Prostate gland (tissue), 2 donors: ENCODE data around the gene IL16.

Experiments
- POLR2AphosphoS5 ChIP-seq: sonication (generic); formaldehyde crosslinking; IDR thresholded peaks from one replicate; pipeline ENCODE4 v1.6.1; 2017; ENCODE audit warnings: antibody characterized with exemption
- TF ChIP-seq, protein P1 (sequence below), 4 experiments: fragments of 200-600 bp in 2 of 4; fragments of 450-650 bp in 2 of 4; sonication (generic) in 2 of 4; IDR thresholded peaks; 1 replicate in 3 of 4; 2 replicates in 1 of 4; pipeline ENCODE4 v1.5.1; 2016 to 2019; ENCODE audit warnings: antibody characterized with exemption in 4 of 4, mild to moderate bottlenecking in 2 of 4, moderate library complexity in 2 of 4

DNA sequence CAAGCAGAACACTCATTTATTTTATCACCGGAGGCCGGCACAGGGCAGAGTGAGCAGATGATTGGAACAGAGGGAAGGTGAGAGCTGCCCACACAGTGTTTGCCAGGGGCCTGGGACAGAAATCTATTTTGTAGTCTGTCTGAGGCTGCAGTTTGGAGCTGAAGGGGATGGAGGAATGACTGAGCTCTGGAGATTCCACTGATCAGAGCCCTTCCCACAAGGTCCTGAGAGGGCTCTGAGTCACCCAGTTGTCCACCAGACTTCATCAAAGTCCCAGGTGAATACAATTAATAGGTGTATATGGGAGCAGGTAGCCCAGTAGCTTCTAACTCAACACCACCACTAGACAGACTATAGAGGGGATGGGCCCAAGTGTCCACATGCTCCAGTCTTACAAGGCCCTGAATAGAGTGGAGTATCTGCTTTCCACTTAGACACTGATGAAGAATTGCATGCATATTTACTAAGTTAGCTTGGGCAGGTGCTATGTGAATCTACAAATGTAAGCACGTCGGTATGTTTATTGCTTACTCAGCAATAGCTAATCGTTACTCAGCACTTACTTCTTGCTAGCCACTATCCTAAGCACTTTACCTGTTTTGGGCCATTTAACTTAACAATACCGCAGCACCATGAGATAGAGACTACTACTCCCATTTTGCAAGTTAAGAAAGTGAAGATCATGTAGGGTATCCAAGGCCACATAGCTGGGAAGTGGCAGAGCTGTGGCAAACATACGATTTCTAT is 130.0 kb downstream of the IL16 start:
- TF ChIP-seq, protein P1, sequence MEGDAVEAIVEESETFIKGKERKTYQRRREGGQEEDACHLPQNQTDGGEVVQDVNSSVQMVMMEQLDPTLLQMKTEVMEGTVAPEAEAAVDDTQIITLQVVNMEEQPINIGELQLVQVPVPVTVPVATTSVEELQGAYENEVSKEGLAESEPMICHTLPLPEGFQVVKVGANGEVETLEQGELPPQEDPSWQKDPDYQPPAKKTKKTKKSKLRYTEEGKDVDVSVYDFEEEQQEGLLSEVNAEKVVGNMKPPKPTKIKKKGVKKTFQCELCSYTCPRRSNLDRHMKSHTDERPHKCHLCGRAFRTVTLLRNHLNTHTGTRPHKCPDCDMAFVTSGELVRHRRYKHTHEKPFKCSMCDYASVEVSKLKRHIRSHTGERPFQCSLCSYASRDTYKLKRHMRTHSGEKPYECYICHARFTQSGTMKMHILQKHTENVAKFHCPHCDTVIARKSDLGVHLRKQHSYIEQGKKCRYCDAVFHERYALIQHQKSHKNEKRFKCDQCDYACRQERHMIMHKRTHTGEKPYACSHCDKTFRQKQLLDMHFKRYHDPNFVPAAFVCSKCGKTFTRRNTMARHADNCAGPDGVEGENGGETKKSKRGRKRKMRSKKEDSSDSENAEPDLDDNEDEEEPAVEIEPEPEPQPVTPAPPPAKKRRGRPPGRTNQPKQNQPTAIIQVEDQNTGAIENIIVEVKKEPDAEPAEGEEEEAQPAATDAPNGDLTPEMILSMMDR (IDR thresholded peaks at IDR 0.05) = no peak
- no peak for TF ChIP-seq POLR2AphosphoS5
